ENCODE results near the gene WNT11.
"Not testable (repeated sequence)": the region's sequence is repeated elsewhere in the genome, so short reads cannot be mapped to it uniquely, and the experiment has no call there.

WNT11 gene

GRCh38 chr11:76203131-76203925 lies 3.0 kb downstream of the WNT11 start:
- DNase-seq (ENCODE audit: low read depth in 2 of 2) = no peak

DNA sequence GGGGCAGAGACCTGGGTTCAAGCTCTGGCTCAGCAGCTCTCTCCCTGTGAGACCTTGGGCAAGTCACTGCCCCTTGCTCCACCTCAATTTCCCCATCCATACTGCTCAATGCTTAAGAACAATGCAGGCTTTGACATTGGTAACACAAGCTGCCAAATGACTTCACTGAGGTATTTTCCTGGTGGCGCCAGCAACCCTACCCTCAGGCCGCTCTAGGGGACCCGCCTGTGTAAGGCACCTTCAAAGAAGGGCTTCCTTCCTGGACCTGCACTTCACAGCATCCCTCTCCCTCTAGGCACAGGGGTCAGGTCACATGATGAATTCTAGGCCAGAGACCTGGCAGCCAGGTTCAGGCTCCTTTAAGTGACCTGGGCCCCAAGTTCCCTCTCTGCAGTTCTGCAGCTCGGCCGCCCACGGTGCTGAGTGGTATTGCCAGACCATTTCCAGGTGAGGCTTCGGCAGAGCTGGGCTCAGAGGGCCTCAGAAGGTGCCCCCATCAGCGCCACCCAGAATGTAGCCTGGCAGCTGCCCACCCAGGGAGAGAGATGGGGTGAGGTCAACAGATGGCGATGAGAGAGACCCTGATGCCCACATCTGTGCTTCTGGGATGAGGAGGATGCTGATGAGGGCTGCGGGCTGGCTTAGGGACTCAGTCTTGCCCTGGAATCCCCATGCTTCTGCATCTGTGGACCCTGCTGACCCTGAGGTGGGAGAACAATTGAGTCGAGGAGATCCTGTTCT lies 4.5 kb downstream of the WNT11 start:
- DNase-seq (ENCODE audit: low read depth in 2 of 2) = no peak

DNA sequence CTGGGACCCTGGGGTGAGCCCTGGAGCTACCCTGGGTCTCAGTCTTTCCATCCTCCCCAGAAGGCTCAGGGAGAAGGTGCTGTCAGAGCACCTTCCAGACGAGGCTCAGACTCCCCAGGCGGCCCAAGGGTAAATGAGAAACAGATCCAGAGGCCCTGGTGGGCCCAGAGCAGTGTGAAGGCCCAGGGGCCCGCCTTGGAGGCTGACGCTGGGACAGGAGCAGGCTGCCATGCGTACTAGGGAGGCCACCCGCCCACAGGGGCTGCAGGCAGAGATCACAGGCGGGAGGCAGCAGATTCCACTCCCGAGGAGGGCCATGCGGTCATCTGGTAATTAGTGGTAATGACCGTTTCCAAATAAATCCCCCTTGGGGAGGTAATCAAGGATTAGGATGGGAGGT lies 5.2 kb downstream of the WNT11 start:
- DNase-seq (ENCODE audit: low read depth in 2 of 2) = no peak

DNA sequence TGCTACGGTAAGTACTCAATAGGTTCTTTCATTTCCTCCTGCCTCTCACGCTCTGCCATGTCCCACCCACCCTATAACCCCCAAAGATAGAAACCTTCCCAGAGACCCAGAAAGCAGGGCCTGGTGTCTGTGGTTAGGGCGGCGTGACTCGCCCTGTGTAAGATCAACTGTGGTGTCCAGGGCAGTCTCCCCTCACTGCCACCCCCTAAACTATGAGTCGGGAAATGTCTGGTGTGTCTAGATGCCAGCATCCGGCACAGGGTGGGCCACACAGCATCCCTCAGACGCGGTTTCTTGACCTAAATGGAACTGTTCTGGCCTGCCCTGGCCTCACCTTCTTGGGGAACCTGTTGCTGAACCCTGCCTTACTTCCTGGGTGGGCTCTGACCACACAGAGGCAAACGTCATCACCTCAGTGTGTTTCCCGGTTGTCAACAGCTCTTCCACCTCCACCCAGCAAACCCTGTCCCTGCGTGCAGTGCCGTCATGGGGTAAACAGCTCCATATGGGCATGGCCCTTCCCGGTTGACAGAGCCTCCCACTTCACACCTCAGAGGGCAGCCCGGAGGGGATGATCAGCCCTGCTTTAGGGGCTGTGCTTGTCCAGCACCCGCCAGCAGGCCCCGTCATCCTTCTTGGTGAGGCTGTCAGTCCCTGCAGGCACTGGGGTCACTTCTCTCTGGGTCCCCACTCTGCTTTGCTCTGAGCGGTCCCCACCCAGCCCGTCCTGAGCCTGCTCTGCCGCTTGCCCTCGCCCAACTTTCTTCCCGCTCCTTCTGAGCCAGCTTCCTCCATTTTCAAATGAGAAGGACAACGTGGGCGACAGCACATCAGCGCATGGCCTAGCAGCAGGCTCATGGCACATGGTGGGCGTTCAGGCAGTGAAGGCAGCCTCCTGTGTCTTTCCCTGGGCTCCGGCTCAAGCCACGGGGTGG lies 6.0 kb downstream of the WNT11 start:
- DNase-seq (ENCODE audit: low read depth in 2 of 2) = no peak

GRCh38 chr11:76198691-76199090 lies 7.6 kb downstream of the WNT11 start:
- DNase-seq (ENCODE audit: low read depth in 2 of 2) = not testable (repeated sequence)

DNA sequence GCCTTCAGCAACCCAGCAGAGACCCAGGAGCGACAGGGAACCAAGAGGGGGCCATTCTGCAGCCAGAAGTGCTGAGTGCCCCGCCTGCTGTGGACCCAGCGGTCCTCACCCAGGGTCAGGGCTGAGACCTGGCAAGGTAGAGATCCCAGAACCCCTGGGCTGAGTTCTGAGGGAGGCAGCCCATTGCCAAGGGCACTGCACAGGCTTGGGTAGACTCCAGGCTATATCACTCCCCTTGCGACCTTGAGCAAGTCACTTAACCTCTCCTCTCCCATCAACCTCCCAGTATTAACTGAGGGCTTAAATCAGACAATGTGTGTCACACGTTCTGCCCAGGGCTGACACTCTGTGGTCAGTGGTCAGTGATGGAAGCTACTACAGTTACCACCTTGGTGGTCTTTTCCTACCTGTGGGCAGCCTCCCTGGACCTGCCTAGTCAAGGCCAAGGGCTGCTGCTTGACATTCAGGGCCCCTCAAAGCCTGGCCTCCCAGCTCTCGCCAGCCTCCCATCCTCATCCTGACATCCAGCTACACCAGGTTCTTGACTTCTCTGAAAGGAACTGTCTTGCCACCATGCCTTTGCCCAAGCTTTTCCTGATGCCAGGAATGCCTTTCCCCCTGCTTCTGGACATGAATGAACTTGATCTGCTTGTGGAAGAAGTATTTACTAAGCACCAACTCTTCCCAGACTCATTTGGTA lies 8.2 kb downstream of the WNT11 start:
- no peak for DNase-seq (ENCODE audit: low read depth in 2 of 2)

GRCh38 chr11:76197332-76197731 lies 9.0 kb downstream of the WNT11 start:
- no peak for DNase-seq (ENCODE audit: low read depth in 2 of 2)

DNA sequence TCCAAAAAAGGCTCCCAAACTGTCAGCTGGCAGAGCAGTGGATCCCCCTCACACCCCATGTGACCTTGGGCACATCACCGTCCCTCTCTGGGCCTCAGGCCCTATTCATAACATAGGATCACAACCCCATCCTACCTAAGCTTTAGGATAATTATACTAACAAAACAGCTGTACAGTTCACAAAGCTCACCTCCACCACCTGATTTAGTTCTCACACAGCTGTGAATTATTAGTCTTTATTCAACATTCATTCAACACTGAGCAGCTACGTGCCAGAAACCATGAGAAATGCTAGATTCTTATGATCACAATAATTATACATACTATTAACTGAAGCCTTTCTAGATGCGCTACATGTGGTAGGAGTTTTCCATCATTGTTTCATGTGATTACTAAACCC lies 9.5 kb downstream of the WNT11 start:
- DNase-seq (ENCODE audit: low read depth in 2 of 2) = no peak

DNA sequence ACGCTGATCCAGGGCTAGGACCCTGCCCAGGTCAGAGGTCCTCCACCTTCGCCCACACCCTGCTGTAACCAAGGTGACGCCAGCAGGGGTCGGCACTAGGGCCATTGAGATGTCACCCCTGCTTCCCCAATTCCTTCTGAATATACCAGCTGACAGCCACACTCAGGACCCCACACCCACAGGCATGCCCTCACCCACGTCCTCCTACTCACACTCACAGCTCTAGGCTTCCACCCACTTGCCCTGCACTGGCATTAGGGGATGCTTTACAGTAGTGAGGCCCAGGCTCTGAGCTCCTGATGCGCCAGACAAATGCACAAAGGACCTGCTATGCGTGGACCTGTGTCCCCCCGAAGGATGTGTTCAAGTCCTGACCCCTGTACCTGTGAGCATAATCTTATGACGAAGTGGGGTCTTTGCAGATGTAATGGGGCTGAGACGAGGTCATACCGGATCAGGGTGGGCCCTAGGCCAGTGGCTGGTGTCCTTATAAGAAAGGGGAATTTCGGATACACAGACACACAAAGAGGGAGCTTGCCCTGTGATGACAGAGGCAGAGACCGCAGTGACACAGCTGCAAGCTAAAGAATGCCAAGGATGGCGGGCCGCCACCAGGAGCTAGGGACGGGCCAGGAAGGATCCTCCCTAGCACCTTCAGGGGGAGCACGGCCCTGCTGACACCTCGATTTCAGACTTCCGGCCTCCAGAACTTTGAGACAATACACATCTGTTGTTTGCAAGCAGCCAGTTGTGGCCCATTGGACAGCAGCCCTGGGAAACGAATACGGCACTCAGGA lies 11.2 kb downstream of the WNT11 start:
- no peak for DNase-seq (ENCODE audit: low read depth in 2 of 2)

DNA sequence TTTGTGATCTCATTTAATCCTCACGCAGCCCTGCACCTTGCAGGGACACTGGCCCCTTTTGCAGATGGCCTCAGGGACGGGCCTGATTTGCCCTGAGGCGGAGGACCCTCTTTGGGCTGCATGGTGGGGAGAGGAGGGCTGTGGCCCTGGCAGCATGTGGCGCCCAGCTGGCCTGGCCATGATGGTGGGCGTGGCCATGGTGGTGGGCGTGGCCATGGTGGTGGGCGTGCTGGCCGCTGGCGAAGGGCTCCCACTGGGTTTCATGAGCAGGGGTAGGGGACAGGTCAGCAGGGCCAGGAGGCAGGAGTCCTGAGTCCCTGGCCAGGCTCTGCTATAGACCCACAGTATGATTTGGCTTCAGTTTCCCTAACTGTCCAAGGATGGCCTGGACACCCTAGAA lies 13.1 kb downstream of the WNT11 start:
- DNase-seq (ENCODE audit: low read depth in 2 of 2) = no peak

- DNase-seq (ENCODE audit: low read depth in 2 of 2) = no peak
Observed at GRCh38 chr11:76190376-76190775, 15.9 kb downstream of the WNT11 start.

DNA sequence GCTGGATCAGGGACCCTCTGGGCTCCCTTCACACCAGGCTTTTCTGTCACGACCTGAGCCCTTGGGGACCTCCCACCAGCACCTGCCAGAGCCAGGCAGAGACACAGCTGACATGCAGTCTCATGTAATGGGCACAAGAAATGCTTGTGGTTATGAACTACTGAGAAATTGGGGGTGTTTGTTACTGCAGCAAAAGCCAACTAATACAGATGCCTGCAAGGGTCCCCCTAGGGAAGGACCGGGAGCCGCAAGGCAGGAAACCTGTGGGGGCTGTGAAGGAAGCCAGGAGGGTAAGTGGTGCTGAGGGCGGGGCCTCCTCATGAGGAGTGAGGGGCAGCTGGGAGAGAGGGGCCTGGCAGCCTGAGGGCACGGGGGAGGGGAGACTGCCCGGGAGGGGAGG lies 16.6 kb downstream of the WNT11 start:
- no peak for DNase-seq (ENCODE audit: low read depth in 2 of 2)

DNA sequence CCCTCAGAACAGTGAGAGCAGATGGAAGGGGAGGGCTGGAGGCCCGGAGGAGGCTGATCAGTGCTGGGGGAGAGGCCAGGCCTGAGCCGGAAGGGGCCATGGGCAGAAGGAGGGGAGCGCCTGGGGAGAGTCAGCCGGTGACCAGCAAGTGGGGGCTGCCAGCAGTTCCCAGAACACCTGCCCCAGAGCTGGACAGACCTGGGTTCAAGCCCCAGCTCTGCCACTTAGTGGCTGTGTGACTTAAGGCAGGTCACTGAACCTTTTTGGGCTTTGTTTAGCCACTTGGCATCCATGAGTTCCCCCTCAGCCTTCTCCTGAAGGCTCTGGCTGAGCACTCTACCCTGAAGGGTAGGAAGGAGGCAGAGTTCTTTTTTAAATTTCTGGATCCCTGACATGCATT lies 17.4 kb downstream of the WNT11 start:
- DNase-seq (ENCODE audit: low read depth in 2 of 2) = no peak

- DNase-seq (ENCODE audit: low read depth in 2 of 2) = no peak
Observed at GRCh38 chr11:76186776-76187279, 19.5 kb downstream of the WNT11 start.

DNA sequence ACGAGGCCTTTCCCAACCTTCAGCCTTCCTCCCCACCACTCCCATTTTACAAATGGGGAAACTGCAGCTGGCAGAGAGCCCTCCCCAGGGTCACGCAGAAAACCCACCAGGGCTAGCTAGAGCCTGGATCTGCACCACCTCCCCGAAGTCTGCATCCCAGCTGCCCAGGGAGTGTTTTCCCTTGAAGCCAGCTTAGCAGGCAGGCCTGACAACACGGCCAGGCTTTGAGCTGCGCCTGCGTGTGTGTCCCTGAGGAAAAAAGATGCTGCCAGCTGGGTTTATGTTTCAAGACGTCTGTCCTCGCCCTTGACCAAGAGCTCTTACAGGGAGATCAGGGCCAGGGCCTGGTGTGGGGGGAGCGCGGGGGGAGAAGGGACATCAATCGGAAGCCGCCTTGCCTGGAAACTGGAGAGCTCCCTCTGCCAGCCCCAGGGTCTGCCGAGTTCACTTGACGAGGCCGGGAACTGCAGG lies 20.3 kb downstream of the WNT11 start:
- no peak for DNase-seq (ENCODE audit: low read depth in 2 of 2)

GRCh38 chr11:76185511-76185910 lies 20.8 kb downstream of the WNT11 start:
- no peak for DNase-seq (ENCODE audit: low read depth in 2 of 2)

DNA sequence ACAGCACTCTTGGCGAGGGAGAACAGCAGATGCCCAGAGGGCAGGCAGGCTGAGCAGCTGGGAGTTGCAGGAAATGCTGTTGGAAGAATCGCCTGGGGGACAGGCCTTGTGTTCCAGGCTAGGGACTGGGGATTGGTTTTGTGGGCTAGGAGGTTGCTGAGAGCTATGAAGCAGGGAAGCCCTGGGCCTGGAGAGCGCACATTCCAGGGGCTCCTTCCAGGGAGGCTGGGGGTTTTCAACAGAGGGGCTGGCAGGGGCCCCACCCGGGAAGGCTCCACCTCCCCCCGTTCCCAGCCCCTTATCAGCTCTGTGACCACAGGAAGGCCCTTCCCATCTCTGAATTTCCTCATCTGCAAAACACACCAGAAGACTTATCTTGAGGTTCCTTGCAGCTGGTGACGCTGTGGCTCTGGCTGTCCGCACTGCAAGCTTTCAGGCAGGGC lies 21.7 kb downstream of the WNT11 start:
- no peak for DNase-seq (ENCODE audit: low read depth in 2 of 2)

DNA sequence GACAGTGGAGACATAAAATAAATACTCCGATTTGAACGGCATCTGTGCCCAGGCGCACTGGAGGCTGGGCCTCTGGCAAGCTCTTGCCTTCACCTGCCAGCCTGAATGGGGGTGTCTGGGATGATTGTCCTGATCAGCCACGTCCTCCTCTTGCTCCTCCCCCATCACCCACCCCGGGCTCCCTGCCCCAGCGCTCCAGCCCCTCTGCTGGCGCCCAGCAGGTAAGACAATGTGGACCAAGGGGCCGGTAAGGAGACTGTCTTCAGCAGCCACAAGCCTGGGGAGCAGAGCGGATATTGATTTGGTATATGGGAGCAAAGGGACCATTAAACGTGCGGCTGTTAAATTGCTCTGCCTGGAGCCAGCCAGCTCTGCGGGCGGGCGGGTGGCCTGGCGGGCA lies 24.9 kb downstream of the WNT11 start:
- DNase-seq (ENCODE audit: low read depth in 2 of 2) = no peak

- DNase-seq (ENCODE audit: low read depth in 2 of 2) = no peak
Observed at GRCh38 chr11:76179147-76179546, 27.2 kb downstream of the WNT11 start.

GRCh38 chr11:76177250-76177686 lies 29.0 kb downstream of the WNT11 start:
- DNase-seq (ENCODE audit: low read depth in 2 of 2) = no peak

Measured in stimulated activated CD4-positive, alpha-beta T cell treated with anti-CD3 and anti-CD28 coated beads, Interleukin-1b, Interleukin-23, amount 100 ng/mL, for 4 hours (primary cell).